HEK293 (cell line): ENCODE data around the gene PSEN1.

Source experiments
- CTCF ChIA-PET: fragments of 350-600 bp; formaldehyde crosslinking; extraction: SDS; loops from one replicate; lab custom pipeline; 2021; ENCODE audit warnings: antibody characterized with exemption; lab: Yijun Ruan, JAX
- POLR2A ChIA-PET: fragments of 300-600 bp; formaldehyde crosslinking; extraction: SDS; loops from one replicate; lab custom pipeline; 2020; ENCODE audit warnings: antibody characterized with exemption, inconsistent platforms; lab: Yijun Ruan, JAX
- H3K27ac ChIP-seq: fragments of 200-500 bp; sonication (Bioruptor generic); 2 replicates; pipeline ENCODE4 v1.5.1; 2014; ENCODE audit warnings: low read depth, low read length, control low read depth, inconsistent platforms; ENCODE audit errors: extremely low read depth
- H3K36me3 ChIP-seq, 2 experiments: fragments of 200-500 bp in 1 of 2; sonication (Bioruptor generic) in 1 of 2; 1 replicate in 1 of 2; 2 replicates in 1 of 2; pipeline ENCODE4 v1.5.1; 2014 to 2017; ENCODE audit warnings: inconsistent platforms in 2 of 2, low read length in 2 of 2; ENCODE audit not compliant: control insufficient read depth in 2 of 2, insufficient read depth in 1 of 2
- H3K4me1 ChIP-seq: fragments of 200-500 bp; sonication (Bioruptor generic); 2 replicates; pipeline ENCODE4 v1.5.1; 2014; ENCODE audit warnings: mild to moderate bottlenecking, low read length, inconsistent platforms; ENCODE audit not compliant: control insufficient read depth, insufficient read depth
- H3K4me3 ChIP-seq: 2 replicates; pipeline ENCODE4 v1.5.1; 2011; ENCODE audit warnings: low read depth, mild to moderate bottlenecking, control low read depth, low read length, moderate library complexity
- H3K9me3 ChIP-seq: fragments of 200-500 bp; sonication (Bioruptor generic); 2 replicates; pipeline ENCODE4 v1.5.1; 2014; ENCODE audit warnings: low read depth, low read length, inconsistent platforms; ENCODE audit not compliant: control insufficient read depth, insufficient read depth
- HOXA7 ChIP-seq: sonication (generic); formaldehyde crosslinking; IDR thresholded peaks from 2 replicates; pipeline ENCODE4 v1.8.1; 2022; ENCODE audit warnings: missing genetic modification reagents, borderline replicate concordance
- KLF16 ChIP-seq: fragments of 450-650 bp; formaldehyde crosslinking; IDR thresholded peaks from 2 replicates; pipeline ENCODE4 v1.5.1; 2017; ENCODE audit warnings: missing biosample characterization, missing genetic modification characterization
- SCRT1 ChIP-seq: fragments of 450-650 bp; formaldehyde crosslinking; IDR thresholded peaks from 2 replicates; pipeline ENCODE4 v1.5.1; 2016; ENCODE audit warnings: missing biosample characterization, missing genetic modification characterization, borderline replicate concordance
- SP3 ChIP-seq: fragments of 450-650 bp; formaldehyde crosslinking; IDR thresholded peaks from 2 replicates; pipeline ENCODE4 v1.5.1; 2016; ENCODE audit warnings: missing biosample characterization, missing genetic modification characterization
- YY1 ChIP-seq: fragments of 450-650 bp; formaldehyde crosslinking; IDR thresholded peaks from 2 replicates; pipeline ENCODE4 v1.5.1; 2018; ENCODE audit warnings: missing biosample characterization, missing genetic modification characterization
- ZBTB17 ChIP-seq: fragments of 450-650 bp; formaldehyde crosslinking; IDR thresholded peaks from 2 replicates; pipeline ENCODE4 v1.5.1; 2016; ENCODE audit warnings: missing biosample characterization, missing genetic modification characterization
- ZIC2 ChIP-seq: fragments of 450-650 bp; formaldehyde crosslinking; IDR thresholded peaks from 2 replicates; pipeline ENCODE4 v1.5.1; 2016; ENCODE audit warnings: missing biosample characterization, missing genetic modification characterization
- ZNF10 ChIP-seq: fragments of 450-650 bp; formaldehyde crosslinking; IDR thresholded peaks from 2 replicates; pipeline ENCODE4 v1.5.1; 2017; ENCODE audit warnings: missing biosample characterization, missing genetic modification characterization
- ZNF2 ChIP-seq: fragments of 450-650 bp; formaldehyde crosslinking; IDR thresholded peaks from 2 replicates; pipeline ENCODE4 v1.5.1; 2016; ENCODE audit warnings: missing biosample characterization, missing genetic modification characterization
- ZNF221 ChIP-seq: fragments of 450-650 bp; formaldehyde crosslinking; IDR thresholded peaks from 2 replicates; pipeline ENCODE4 v1.5.1; 2017; ENCODE audit warnings: missing biosample characterization, missing genetic modification characterization, borderline replicate concordance
- ZNF24 ChIP-seq: fragments of 450-650 bp; formaldehyde crosslinking; IDR thresholded peaks from 2 replicates; pipeline ENCODE4 v1.5.1; 2016; ENCODE audit warnings: missing biosample characterization, missing genetic modification characterization
- ZNF292 ChIP-seq: fragments of 450-650 bp; formaldehyde crosslinking; IDR thresholded peaks from 2 replicates; pipeline ENCODE4 v1.5.1; 2016; ENCODE audit warnings: low read depth, missing biosample characterization, missing genetic modification characterization, borderline replicate concordance
- ZNF311 ChIP-seq: fragments of 450-650 bp; formaldehyde crosslinking; IDR thresholded peaks from 2 replicates; pipeline ENCODE4 v1.5.1; 2017; ENCODE audit warnings: missing biosample characterization, missing genetic modification characterization, borderline replicate concordance
- ZNF324 ChIP-seq: fragments of 450-650 bp; formaldehyde crosslinking; IDR thresholded peaks from 2 replicates; pipeline ENCODE4 v1.5.1; 2016; ENCODE audit warnings: missing biosample characterization, missing genetic modification characterization
- ZNF423 ChIP-seq: fragments of 450-650 bp; formaldehyde crosslinking; IDR thresholded peaks from 2 replicates; pipeline ENCODE4 v1.5.1; 2016; ENCODE audit warnings: missing biosample characterization, missing genetic modification characterization
- ZNF521 ChIP-seq: fragments of 450-650 bp; formaldehyde crosslinking; IDR thresholded peaks from 2 replicates; pipeline ENCODE4 v1.5.1; 2017; ENCODE audit warnings: missing biosample characterization, mild to moderate bottlenecking, missing genetic modification characterization
- ZNF560 ChIP-seq: fragments of 450-650 bp; formaldehyde crosslinking; IDR thresholded peaks from 2 replicates; pipeline ENCODE4 v1.5.1; 2017; ENCODE audit warnings: missing biosample characterization, missing genetic modification characterization, borderline replicate concordance
- ZNF596 ChIP-seq: fragments of 450-650 bp; IDR thresholded peaks from 2 replicates; pipeline ENCODE4 v1.5.0; 2018; ENCODE audit warnings: missing biosample characterization, mild to moderate bottlenecking, missing genetic modification characterization, moderate library complexity
- ZNF623 ChIP-seq: fragments of 450-650 bp; formaldehyde crosslinking; IDR thresholded peaks from 2 replicates; pipeline ENCODE4 v1.5.1; 2016; ENCODE audit warnings: missing biosample characterization, missing genetic modification characterization
- ZNF629 ChIP-seq: fragments of 450-650 bp; formaldehyde crosslinking; IDR thresholded peaks from 2 replicates; pipeline ENCODE4 v1.5.1; 2017; ENCODE audit warnings: missing biosample characterization, missing genetic modification characterization
- ZNF768 ChIP-seq: fragments of 450-650 bp; formaldehyde crosslinking; IDR thresholded peaks from 2 replicates; pipeline ENCODE4 v1.5.1; 2018; ENCODE audit warnings: missing biosample characterization, mild to moderate bottlenecking, missing genetic modification characterization
- ZNF843 ChIP-seq: fragments of 450-650 bp; formaldehyde crosslinking; IDR thresholded peaks from 2 replicates; pipeline ENCODE4 v1.5.1; 2016; ENCODE audit warnings: missing biosample characterization, missing genetic modification characterization
- ZSCAN23 ChIP-seq: fragments of 450-650 bp; formaldehyde crosslinking; IDR thresholded peaks from 2 replicates; pipeline ENCODE4 v1.5.1; 2016; ENCODE audit warnings: missing biosample characterization, missing genetic modification characterization
- TF ChIP-seq, protein P1 (sequence below): fragments of 450-650 bp; formaldehyde crosslinking; IDR thresholded peaks from 2 replicates; pipeline ENCODE4 v1.5.1; 2017; ENCODE audit warnings: missing biosample characterization, missing genetic modification characterization
- TF ChIP-seq, protein P2 (sequence below): fragments of 450-650 bp; formaldehyde crosslinking; IDR thresholded peaks from 2 replicates; pipeline ENCODE4 v1.5.1; 2016; ENCODE audit warnings: missing biosample characterization, missing genetic modification characterization
- TF ChIP-seq, protein P3 (sequence below): fragments of 450-650 bp; formaldehyde crosslinking; IDR thresholded peaks from 2 replicates; pipeline ENCODE4 v1.5.1; 2016; ENCODE audit warnings: missing biosample characterization, missing genetic modification characterization
- TF ChIP-seq, protein P4 (sequence below): fragments of 450-650 bp; formaldehyde crosslinking; IDR thresholded peaks from 2 replicates; pipeline ENCODE4 v1.5.1; 2017; ENCODE audit warnings: missing biosample characterization, missing genetic modification characterization

PSEN1 gene

DNA sequence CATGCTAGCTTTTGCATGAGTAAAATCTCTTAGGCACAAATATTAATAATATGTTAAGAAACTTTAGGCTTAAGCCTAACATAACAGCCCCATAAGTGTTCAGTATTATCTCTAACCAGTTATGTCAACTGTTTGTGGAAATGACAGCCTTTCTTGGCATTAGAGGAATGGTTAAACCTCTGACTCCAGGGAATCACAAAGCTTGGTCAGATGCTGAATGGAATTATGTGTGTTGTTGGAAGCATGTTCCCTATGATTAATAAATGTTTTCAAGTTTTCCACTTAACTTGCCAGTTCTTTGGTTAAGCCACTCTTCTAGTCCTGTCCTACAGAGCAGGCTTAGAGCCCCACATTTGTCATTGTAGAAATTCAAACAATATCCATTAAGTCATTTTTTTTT, 17.0 kb downstream of the PSEN1 start:
- TF ChIP-seq ZNF629 (tag by site-specific recombination), result no peak
- TF ChIP-seq ZNF324, result no peak
- no peak for TF ChIP-seq ZNF768 (tag by site-specific recombination)
- no peak for TF ChIP-seq ZNF843 (tag by site-specific recombination)
- no peak for TF ChIP-seq ZNF521 (tag by site-specific recombination)
- TF ChIP-seq ZNF292 (tag by site-specific recombination), result no peak
- TF ChIP-seq, protein P1, sequence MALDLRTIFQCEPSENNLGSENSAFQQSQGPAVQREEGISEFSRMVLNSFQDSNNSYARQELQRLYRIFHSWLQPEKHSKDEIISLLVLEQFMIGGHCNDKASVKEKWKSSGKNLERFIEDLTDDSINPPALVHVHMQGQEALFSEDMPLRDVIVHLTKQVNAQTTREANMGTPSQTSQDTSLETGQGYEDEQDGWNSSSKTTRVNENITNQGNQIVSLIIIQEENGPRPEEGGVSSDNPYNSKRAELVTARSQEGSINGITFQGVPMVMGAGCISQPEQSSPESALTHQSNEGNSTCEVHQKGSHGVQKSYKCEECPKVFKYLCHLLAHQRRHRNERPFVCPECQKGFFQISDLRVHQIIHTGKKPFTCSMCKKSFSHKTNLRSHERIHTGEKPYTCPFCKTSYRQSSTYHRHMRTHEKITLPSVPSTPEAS (tag by site-specific recombination), result no peak
- TF ChIP-seq, protein P2, sequence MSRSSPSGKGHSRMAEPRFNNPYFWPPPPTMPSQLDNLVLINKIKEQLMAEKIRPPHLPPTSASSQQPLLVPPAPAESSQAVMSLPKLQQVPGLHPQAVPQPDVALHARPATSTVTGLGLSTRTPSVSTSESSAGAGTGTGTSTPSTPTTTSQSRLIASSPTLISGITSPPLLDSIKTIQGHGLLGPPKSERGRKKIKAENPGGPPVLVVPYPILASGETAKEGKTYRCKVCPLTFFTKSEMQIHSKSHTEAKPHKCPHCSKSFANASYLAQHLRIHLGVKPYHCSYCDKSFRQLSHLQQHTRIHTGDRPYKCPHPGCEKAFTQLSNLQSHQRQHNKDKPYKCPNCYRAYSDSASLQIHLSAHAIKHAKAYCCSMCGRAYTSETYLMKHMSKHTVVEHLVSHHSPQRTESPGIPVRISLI, result no peak
- TF ChIP-seq SCRT1 (tag by site-specific recombination), result no peak
- TF ChIP-seq, protein P3, sequence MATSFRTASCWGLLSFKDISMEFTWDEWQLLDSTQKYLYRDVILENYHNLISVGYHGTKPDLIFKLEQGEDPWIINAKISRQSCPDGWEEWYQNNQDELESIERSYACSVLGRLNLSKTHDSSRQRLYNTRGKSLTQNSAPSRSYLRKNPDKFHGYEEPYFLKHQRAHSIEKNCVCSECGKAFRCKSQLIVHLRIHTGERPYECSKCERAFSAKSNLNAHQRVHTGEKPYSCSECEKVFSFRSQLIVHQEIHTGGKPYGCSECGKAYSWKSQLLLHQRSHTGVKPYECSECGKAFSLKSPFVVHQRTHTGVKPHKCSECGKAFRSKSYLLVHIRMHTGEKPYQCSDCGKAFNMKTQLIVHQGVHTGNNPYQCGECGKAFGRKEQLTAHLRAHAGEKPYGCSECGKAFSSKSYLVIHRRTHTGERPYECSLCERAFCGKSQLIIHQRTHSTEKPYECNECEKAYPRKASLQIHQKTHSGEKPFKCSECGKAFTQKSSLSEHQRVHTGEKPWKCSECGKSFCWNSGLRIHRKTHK, result no peak
- TF ChIP-seq ZSCAN23, result no peak
- TF ChIP-seq ZNF623 (tag by site-specific recombination), result no peak
- TF ChIP-seq ZNF2 (tag by site-specific recombination), result no peak
- no peak overlapping the region for H3K27ac ChIP-seq
- H3K36me3 ChIP-seq, result peaks cover 27 to 32% of the 10 kb centered on the region in 2 experiments
- ChIA-PET POLR2A (interaction anchor here (2.0 kb wide), 1 partner anchor 17 kb away, joined by 5 read pairs; the partner anchor contains the start of gene PSEN1), CTCF (no interaction called here)
- no peaks in the 10 kb centered on the region for H3K4me1 ChIP-seq
- H3K4me3 ChIP-seq, result no peak overlapping the region
- no peaks in the 10 kb centered on the region for H3K9me3 ChIP-seq

DNA sequence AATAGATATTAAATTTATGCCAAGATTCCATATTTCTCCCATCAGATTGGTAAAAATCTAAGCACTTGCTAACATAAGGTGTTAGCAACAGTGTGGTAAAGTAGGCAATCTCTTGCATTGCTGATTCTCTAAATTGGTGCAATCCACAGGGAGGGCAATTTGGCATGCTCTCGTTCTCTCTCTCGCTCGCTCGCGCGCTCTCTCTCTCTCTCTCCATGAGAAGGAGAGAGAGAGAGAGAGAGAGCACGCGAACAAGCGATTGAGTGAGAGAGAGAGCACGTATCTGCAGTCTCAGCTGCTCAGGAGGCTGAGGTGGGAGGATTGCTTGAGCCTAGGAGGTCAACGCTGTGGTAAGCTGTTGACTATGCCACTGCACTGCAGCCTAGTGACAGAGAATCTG, 25.9 kb downstream of the PSEN1 start:
- POLR2A ChIA-PET, result interaction anchor here (0.6 kb wide), 1 partner anchor 200 kb away, joined by 4 read pairs; no protein-coding TSS in a partner anchor
- CTCF ChIA-PET, result interaction anchor here (0.6 kb wide), 1 partner anchor 12 kb away, joined by 3 read pairs; no protein-coding TSS in a partner anchor
- Histone ChIP-seq H3K4me1 (no peaks in the 10 kb centered on the region), H3K36me3 (peaks cover 32 to 44% of the 10 kb centered on the region in 2 experiments), H3K27ac (no peak overlapping the region), H3K9me3 (no peaks in the 10 kb centered on the region), H3K4me3 (no peak overlapping the region)
- TF ChIP-seq SP3 (tag by site-specific recombination), result no peak
- peak; percentile 94 for TF ChIP-seq ZNF596 (tag by site-specific recombination)
- TF ChIP-seq HOXA7, result no peak
- TF ChIP-seq ZIC2 (tag by site-specific recombination), result no peak

DNA sequence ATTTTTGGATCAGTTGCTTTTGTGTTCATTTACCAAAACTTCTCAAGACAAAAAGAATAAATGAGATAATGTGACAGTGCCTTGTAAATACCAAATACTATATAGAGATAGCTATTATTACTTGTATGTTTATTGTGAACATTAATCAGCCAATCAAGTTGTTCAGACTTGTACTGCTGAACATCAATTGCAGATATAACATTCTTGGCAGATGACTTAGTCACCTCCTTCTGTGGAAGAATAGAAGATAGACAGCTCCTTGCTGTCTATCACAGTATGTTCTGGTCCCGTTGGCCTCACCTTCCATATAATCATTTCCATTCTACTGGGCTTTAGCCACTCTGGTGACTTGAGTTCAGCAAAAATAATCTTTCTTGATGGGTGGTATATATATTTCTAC, 30.1 kb downstream of the PSEN1 start:
- POLR2A ChIA-PET, result no interaction called here
- H3K36me3 ChIP-seq, result peaks cover 3 to 52% of the 10 kb centered on the region in 2 experiments; a peak in 2 of 3 replicates
- no peaks in the 10 kb centered on the region for H3K4me1 ChIP-seq
- TF ChIP-seq ZNF560 (tag by site-specific recombination), result no peak
- TF ChIP-seq ZBTB17, result no peak
- TF ChIP-seq, protein P4, sequence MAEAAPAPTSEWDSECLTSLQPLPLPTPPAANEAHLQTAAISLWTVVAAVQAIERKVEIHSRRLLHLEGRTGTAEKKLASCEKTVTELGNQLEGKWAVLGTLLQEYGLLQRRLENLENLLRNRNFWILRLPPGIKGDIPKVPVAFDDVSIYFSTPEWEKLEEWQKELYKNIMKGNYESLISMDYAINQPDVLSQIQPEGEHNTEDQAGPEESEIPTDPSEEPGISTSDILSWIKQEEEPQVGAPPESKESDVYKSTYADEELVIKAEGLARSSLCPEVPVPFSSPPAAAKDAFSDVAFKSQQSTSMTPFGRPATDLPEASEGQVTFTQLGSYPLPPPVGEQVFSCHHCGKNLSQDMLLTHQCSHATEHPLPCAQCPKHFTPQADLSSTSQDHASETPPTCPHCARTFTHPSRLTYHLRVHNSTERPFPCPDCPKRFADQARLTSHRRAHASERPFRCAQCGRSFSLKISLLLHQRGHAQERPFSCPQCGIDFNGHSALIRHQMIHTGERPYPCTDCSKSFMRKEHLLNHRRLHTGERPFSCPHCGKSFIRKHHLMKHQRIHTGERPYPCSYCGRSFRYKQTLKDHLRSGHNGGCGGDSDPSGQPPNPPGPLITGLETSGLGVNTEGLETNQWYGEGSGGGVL (tag by site-specific recombination), result no peak
- no peak for TF ChIP-seq YY1 (tag by site-specific recombination)
- TF ChIP-seq ZNF423 (tag by site-specific recombination), result no peak
- TF ChIP-seq ZNF843 (tag by site-specific recombination), result no peak
- TF ChIP-seq ZNF2 (tag by site-specific recombination), result no peak
- no peak for TF ChIP-seq KLF16 (tag by site-specific recombination)
- no peak for TF ChIP-seq ZNF24 (tag by site-specific recombination)
- no peak for TF ChIP-seq ZNF10 (tag by site-specific recombination)
- no peak for TF ChIP-seq SCRT1 (tag by site-specific recombination)
- TF ChIP-seq ZNF221, result no peak
- TF ChIP-seq HOXA7, result no peak
- TF ChIP-seq ZNF311 (tag by site-specific recombination), result no peak

More for the DNA sequence above, 30.1 kb downstream of the PSEN1 start:
- CTCF ChIA-PET, result interaction anchor here (0.7 to 1.1 kb wide), 2 partner anchors 17 to 63 kb away, joined by 3 read pairs; no protein-coding TSS in a partner anchor
- Histone ChIP-seq H3K27ac (no peak overlapping the region), H3K4me3 (no peak overlapping the region), H3K9me3 (no peaks in the 10 kb centered on the region)
